Amniotic epithelial cell (primary cell): Measurements from ENCODE around the gene PGGT1B.
"Not testable (repeated sequence)": the region's sequence is repeated elsewhere in the genome, so short reads cannot be mapped to it uniquely, and the experiment has no call there.

Experiments used
- DNase-seq: peaks from one replicate; pipeline ENCODE4 v3.0.0-alpha.2; 2010; ENCODE audit warnings: low read depth

The PGGT1B gene

GRCh38 chr5:115257981-115258380 lies 4.7 kb downstream of the PGGT1B start:
- peak; percentile 17 for DNase-seq

GRCh38 chr5:115249379-115249778 lies 13.3 kb downstream of the PGGT1B start:
- not testable (repeated sequence) for DNase-seq

GRCh38 chr5:115246361-115246991 lies 16.2 kb downstream of the PGGT1B start:
- peak; percentile 37 for DNase-seq

- DNase-seq, result peak; percentile 53
Observed at GRCh38 chr5:115243412-115243811, 19.3 kb downstream of the PGGT1B start.

- peak; percentile 29 for DNase-seq
Observed at GRCh38 chr5:115241881-115242642, 20.6 kb downstream of the PGGT1B start.

DNA sequence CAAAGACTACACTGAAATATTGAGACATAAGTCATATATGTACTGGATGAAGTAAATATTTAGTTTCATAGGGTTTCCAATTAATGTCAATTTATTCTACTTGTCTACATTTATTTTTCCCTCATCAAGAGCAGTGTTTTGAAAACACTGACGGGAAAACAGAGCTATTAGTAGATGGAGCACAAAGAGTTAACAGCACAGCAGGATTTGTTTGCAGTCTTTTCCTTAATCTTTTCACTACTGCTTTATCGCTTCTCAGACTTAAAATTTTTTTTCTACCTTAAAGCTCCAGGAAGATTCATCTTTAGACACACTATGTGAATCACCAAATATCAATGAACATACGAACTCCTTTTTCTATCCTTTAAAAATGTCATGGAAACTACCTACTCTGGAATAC lies 25.6 kb downstream of the PGGT1B start:
- no peak for DNase-seq

DNA sequence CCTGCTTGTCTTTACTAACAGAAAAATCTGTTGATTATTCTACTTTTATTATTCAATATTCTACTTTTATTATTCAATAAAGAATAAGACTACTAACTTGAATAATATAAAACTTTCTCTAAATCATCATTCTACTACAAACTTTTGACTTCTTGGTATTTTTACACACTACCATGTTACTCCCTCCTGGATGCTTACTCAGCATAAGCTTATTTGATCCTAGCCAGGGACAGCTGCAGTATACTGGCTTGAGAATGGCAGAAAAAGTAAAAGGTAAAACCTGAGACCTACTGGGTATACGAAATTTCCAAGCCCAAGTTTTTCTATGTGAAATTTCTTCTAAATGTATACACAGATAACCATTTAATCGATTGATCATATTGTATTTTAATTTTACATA lies 26.1 kb downstream of the PGGT1B start:
- no peak for DNase-seq

GRCh38 chr5:115231598-115231997 lies 31.1 kb downstream of the PGGT1B start:
- DNase-seq, result peak; percentile 9

DNA sequence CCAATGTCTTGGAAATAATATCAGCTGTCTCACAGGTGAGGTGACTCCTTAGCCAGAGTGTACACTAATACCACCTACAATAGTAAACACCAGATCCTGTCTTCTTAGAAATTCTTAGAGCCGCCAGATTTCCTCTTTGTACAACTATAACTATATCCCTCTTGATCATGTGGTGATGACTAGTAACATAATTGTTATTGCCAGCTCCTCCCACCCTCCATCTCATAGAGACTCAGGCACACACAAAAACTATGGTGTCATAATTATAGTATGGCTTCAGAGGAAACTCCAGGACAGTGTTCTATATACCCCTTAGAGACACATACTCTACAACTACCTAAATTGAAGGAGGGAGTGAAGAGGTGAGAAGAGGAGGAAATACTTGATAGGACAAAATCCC lies 33.1 kb downstream of the PGGT1B start:
- no peak for DNase-seq

DNA sequence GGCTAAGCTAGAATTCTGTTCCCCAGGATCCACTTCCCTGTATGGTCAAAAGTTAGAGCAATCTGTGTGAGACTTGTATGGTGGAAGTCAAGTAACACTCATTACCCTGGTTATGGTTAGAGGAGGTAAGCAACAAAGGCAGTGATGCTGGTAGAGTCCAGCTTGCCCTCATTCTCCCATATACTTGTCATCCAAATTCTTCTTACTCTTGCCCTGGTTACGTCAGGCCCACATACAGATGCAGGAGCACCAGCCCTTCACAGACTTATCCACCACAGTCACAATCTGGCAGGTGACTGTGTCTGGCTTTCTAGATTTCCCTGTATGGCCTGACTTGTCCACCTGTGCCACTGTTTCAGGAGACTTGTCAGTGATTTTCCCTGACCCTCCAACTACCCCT lies 35.4 kb downstream of the PGGT1B start:
- DNase-seq, result no peak

DNA sequence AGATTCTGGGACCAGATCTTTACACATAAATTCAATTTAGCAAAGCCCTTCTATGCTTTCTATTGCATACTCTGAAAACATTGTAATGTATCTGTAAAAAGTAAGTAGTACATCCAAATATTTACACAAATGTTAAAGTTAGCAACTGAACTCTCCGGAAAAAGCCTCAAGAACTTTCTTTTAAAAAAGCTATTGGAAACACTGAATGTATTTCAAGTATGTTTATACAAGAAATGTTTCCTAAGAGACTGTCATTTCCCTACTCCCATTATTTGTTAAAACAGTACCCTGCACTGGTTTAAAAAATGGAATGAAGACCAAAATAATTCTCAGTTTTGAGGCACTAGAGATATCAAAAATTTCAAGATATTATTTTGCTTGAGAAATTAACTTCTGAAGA lies 48.1 kb downstream of the PGGT1B start:
- no peak for DNase-seq

DNA sequence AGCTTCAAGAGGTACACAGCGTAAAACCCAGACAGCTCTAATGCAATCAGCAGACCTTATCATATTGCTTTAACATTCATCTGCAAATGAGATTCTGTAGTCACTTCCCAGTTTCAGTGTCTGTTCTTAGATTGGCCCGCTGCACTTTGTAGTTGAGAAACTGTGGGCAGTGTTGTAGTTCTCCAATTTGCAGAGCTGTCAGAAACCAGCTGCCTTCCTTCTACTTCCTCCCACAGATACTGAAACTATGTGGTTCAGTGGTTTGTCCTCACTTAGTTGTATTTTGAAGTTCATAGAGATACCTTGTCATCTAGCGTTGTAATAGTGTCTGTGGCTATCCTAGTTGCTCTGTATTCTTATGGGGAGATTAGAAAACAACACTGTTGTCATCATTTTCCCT lies 53.4 kb downstream of the PGGT1B start:
- DNase-seq, result peak; percentile 79

DNA sequence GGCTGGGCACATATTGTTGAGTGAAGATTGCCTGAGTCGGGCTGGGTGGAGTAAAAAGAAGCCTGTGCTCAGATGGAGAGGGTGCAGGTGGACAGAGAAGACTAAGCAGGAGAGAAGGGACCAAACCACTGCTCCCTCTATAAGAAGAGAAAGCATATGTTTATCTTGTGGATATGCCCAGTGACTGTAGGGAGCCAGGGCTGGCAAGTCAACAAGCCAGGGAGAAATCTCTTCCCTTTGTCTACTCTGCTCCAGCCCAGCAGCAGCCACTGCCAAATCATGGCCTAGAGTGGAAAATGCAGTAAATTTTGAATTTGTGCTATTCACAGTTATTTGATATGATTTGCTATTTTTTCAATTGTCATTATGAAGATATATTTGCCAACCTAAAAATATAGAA lies 59.7 kb downstream of the PGGT1B start:
- no peak for DNase-seq

- DNase-seq, result no peak
Observed at GRCh38 chr5:115196161-115196560, 66.5 kb downstream of the PGGT1B start.

- no peak for DNase-seq
Observed at GRCh38 chr5:115194676-115195075, 68.0 kb downstream of the PGGT1B start.

- no peak for DNase-seq
Observed at GRCh38 chr5:115193295-115193694, 69.4 kb downstream of the PGGT1B start.

GRCh38 chr5:115192098-115192497 lies 70.6 kb downstream of the PGGT1B start:
- no peak for DNase-seq

GRCh38 chr5:115191474-115192031 lies 71.1 kb downstream of the PGGT1B start:
- no peak for DNase-seq

- DNase-seq, result no peak
Observed at GRCh38 chr5:115190388-115190787, 72.3 kb downstream of the PGGT1B start.

GRCh38 chr5:115189866-115190265 lies 72.8 kb downstream of the PGGT1B start:
- no peak for DNase-seq

DNA sequence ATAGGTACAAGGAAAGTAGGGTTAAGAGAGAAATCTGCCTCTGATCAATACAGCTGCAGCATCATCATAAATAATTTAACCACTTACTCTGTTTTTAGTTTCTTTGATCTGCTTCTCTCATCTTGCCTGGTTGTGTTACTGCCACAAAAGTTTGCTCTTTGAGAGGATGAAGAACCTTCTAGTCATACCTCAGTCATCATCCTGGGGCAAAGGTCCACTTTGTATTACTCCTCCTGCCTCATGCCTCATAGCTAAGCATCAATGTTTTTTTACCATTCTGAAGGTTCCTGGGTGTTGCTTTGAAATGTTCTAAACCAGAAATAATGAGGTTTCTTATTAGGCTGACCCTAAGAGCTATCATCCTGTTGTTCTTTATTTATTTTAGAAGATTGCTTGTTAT lies 75.9 kb downstream of the PGGT1B start:
- DNase-seq, result no peak

DNA sequence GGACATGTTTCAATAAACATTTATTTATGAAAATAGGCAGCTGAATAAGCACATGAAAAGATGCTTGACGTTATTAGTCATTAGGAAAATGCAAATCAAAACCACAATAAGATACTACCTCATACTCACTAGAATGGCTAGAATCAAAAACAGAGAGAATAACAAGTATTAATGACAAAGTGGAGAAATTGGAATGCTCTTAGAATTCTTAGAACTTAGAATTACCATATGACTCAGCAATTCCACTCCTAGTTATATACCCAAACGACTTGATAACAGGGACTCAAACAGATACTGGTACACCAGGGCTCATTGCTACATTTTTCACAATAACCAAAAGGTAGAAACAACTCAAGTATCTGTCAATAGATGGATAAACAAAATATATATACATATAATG lies 77.9 kb downstream of the PGGT1B start:
- peak; percentile 59 for DNase-seq

DNA sequence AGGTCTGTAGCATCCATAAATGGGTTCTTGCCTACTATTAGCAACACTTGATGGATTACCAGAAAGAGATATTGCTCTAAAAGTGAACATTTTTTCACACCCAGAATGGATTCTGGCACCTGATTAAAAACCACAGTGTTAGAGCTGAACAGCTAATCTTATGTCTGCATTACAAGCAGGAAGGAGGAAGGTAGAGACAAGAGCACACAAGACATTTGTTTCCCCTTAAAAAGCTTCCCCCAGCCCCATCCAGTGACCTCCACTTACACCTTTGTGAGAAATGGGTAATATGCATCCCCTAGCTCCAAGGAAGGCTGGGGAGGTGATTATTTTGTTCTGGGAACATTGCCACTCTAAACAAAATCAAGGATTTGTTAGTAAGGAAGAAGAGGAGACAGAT lies 80.9 kb downstream of the PGGT1B start:
- DNase-seq, result no peak
